ENCODE data around the gene RAB9A.

RAB9A gene

DNA sequence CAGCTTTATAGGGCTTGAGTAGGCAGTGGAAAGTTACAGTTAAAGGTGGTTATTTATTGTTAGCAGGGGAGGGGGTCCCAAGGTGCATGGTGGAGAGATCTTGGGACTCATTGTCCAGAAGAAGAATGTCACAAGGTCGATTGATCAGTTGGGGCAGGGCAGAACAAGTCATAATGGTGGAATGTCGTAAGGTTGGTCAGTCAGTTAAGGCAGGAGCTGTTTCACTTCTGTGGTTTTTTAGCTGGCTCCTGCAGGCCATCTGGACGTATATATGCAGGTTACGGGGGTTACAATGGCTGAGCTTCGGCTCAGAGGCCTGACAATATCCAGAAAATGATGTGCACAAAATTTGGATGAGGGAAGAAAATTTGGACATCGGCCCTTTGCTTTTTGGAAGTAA is 52.8 kb downstream of the RAB9A start:
- H4K8ac ChIP-seq (ENCODE audit: low read depth, low read length), result no peak overlapping the region
- H3K36me3 ChIP-seq (ENCODE audit: control insufficient read depth, insufficient read depth, low read length), result no peaks in the 10 kb centered on the region
- H3K79me2 ChIP-seq (ENCODE audit: control insufficient read depth, insufficient read depth, low read length), result no peaks in the 10 kb centered on the region
- no peak overlapping the region for H3K4me2 ChIP-seq (ENCODE audit: low read length)
- no peak overlapping the region for H2BK5ac ChIP-seq (ENCODE audit: low read length)
- no peaks in the 10 kb centered on the region for H3K27me3 ChIP-seq (ENCODE audit: insufficient read depth, low read length, poor library complexity)
- H3K27ac ChIP-seq (ENCODE audit: low read depth, low read length), result no peak overlapping the region
- H4K5ac ChIP-seq (ENCODE audit: low read length), result no peak overlapping the region
- no peak overlapping the region for H3K4me3 ChIP-seq (ENCODE audit: low read length)
- WGBS (ENCODE audit: extremely low coverage, insufficient coverage, low lambda C conversion rate), result no CpG with 5 or more reads among the region's 6 CpGs
- H3K56ac ChIP-seq (ENCODE audit: low read length), result no peak overlapping the region
- H3K4me1 ChIP-seq (ENCODE audit: control insufficient read depth, low read depth, low read length), result no peaks in the 10 kb centered on the region
- no peaks in the 10 kb centered on the region for H3K79me1 ChIP-seq (ENCODE audit: low read length)
- no peak overlapping the region for H3K23ac ChIP-seq (ENCODE audit: low read length)
- H3K9ac ChIP-seq (ENCODE audit: low read length), result no peak overlapping the region
- no peak overlapping the region for H3K4ac ChIP-seq (ENCODE audit: low read depth, low read length)
- no peak overlapping the region for H2BK120ac ChIP-seq (ENCODE audit: low read depth, low read length)
- no peak overlapping the region for H2AK5ac ChIP-seq (ENCODE audit: low read length)
- H2BK15ac ChIP-seq (replicated peaks; ENCODE audit: low read depth), result no peak overlapping the region
- no peak overlapping the region for H3K18ac ChIP-seq (ENCODE audit: low read length)
- DNase-seq, result no peak

DNA sequence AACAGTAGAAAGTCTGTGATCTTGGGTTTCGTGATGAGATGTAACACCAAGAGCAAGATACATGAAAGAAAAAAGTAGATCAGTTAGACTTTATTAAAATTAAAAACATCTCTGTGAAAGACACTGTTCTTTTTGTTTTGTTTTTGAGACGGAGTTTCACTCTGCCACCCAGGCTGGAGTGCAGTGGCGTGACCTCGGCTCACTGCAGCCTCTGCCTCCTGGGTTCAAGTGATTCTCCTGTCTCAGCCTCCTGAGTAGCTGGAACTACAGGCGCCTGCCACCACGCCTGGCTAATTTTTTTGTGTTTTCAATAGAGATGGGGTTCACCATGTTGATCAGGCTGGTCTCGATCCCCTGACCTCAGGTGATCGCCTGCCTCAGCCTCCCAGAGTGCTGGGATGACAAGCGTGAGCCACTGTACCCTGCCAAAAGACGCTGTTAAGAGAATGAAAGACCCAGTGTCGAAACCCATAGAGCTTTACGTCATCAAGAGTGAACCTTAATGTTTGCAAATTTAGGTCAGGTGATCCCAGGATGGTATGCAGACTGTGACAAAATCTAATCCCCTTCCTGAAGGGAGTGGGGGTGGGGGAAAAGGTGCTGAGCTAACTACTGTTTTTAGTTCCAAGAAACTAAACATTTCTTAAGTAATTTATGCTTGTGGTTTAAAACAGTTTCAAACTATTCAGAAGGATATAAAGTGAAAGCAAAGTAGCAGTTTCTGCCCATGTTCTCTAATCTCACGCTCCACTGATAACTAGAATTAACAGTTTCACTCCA is 53.7 kb downstream of the RAB9A start:
- H2BK5ac ChIP-seq (ENCODE audit: low read length), result no peak overlapping the region
- no peak overlapping the region for H2BK15ac ChIP-seq (replicated peaks; ENCODE audit: low read depth)
- peak; percentile 76 for DNase-seq
- H3K23ac ChIP-seq (ENCODE audit: low read length), result no peak overlapping the region
- H3K27ac ChIP-seq (ENCODE audit: low read depth, low read length), result no peak overlapping the region
- no peaks in the 10 kb centered on the region for H3K79me1 ChIP-seq (ENCODE audit: low read length)
- no peak overlapping the region for H2AK5ac ChIP-seq (ENCODE audit: low read length)
- H3K4me3 ChIP-seq (ENCODE audit: low read length), result no peak overlapping the region
- H3K4ac ChIP-seq (ENCODE audit: low read depth, low read length), result no peak overlapping the region
- H4K8ac ChIP-seq (ENCODE audit: low read depth, low read length), result no peak overlapping the region
- no peaks in the 10 kb centered on the region for H3K36me3 ChIP-seq (ENCODE audit: control insufficient read depth, insufficient read depth, low read length)
- H4K5ac ChIP-seq (ENCODE audit: low read length), result no peak overlapping the region
- no peaks in the 10 kb centered on the region for H3K79me2 ChIP-seq (ENCODE audit: control insufficient read depth, insufficient read depth, low read length)
- no peaks in the 10 kb centered on the region for H3K27me3 ChIP-seq (ENCODE audit: insufficient read depth, low read length, poor library complexity)
- no peak overlapping the region for H3K9ac ChIP-seq (ENCODE audit: low read length)
- no peak overlapping the region for H2BK120ac ChIP-seq (ENCODE audit: low read depth, low read length)
- H3K4me2 ChIP-seq (ENCODE audit: low read length), result no peak overlapping the region
- no peaks in the 10 kb centered on the region for H3K4me1 ChIP-seq (ENCODE audit: control insufficient read depth, low read depth, low read length)
- no peak overlapping the region for H3K18ac ChIP-seq (ENCODE audit: low read length)
- no peak overlapping the region for H3K56ac ChIP-seq (ENCODE audit: low read length)
- WGBS (ENCODE audit: extremely low coverage, insufficient coverage, low lambda C conversion rate), result no CpG with 5 or more reads among the region's 13 CpGs

DNA sequence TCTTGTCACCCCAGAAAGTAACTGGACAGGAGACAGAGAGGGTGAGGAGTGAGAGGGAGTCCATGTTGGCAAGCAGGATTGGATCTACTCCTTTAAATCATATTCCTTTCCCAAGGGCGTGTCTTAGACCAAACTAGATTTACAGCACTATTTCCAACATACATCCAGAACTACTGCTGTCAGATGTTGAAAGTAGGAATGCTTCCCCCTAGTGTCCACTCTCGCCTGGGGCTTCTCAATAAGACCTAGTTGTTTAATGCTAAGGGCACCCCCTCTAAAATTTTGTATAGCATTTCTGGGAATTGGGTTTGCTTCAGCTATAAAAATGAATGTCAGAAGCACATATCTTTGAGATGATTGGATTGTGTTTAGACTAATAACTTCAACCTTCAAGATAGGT is 58.9 kb downstream of the RAB9A start:
- Histone ChIP-seq H2BK120ac (ENCODE audit: low read depth, low read length) (no peak overlapping the region), H3K79me1 (ENCODE audit: low read length) (no peaks in the 10 kb centered on the region), H4K8ac (ENCODE audit: low read depth, low read length) (no peak overlapping the region), H3K79me2 (ENCODE audit: control insufficient read depth, insufficient read depth, low read length) (no peaks in the 10 kb centered on the region), H3K27me3 (ENCODE audit: insufficient read depth, low read length, poor library complexity) (no peaks in the 10 kb centered on the region), H3K36me3 (ENCODE audit: control insufficient read depth, insufficient read depth, low read length) (no peaks in the 10 kb centered on the region), H3K18ac (ENCODE audit: low read length) (no peak overlapping the region), H3K23ac (ENCODE audit: low read length) (no peak overlapping the region), H4K5ac (ENCODE audit: low read length) (no peak overlapping the region), H2AK5ac (ENCODE audit: low read length) (no peak overlapping the region), H3K27ac (ENCODE audit: low read depth, low read length) (no peak overlapping the region), H3K4me3 (ENCODE audit: low read length) (no peak overlapping the region), H3K4me2 (ENCODE audit: low read length) (no peak overlapping the region), H3K9ac (ENCODE audit: low read length) (no peak overlapping the region), H3K56ac (ENCODE audit: low read length) (no peak overlapping the region), H2BK5ac (ENCODE audit: low read length) (no peak overlapping the region), H3K4me1 (ENCODE audit: control insufficient read depth, low read depth, low read length) (no peaks in the 10 kb centered on the region), H2BK15ac (replicated peaks; ENCODE audit: low read depth) (no peak overlapping the region), H3K4ac (ENCODE audit: low read depth, low read length) (no peak overlapping the region)
- DNase-seq, result peak; percentile 51
- no CpG with 5 or more reads among the region's 2 CpGs for WGBS (ENCODE audit: extremely low coverage, insufficient coverage, low lambda C conversion rate)

DNA sequence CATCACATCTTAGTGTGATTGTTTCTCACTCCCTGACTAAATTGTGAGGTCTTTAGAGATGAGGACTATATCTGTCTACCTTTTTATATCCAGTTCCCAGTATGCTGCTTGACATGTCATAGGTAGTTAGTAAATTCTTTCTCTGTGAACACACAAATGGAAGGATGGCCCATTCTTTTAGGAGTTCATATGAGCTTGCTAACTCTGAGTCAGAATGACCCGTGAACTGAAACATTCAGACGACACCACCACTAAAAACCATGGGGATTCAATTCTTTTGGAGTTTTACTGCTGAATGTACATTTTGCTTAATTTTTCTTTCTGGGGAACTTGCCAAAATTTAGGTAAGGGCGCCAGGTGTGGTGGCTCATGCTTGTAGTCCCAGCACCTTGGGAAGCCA is 59.6 kb downstream of the RAB9A start:
- Histone ChIP-seq H2BK15ac (replicated peaks; ENCODE audit: low read depth) (no peak overlapping the region), H3K4me3 (ENCODE audit: low read length) (no peak overlapping the region), H3K79me2 (ENCODE audit: control insufficient read depth, insufficient read depth, low read length) (no peaks in the 10 kb centered on the region), H3K36me3 (ENCODE audit: control insufficient read depth, insufficient read depth, low read length) (no peaks in the 10 kb centered on the region), H3K27me3 (ENCODE audit: insufficient read depth, low read length, poor library complexity) (no peaks in the 10 kb centered on the region), H2BK5ac (ENCODE audit: low read length) (no peak overlapping the region), H2AK5ac (ENCODE audit: low read length) (no peak overlapping the region), H3K4me1 (ENCODE audit: control insufficient read depth, low read depth, low read length) (no peaks in the 10 kb centered on the region), H3K4ac (ENCODE audit: low read depth, low read length) (no peak overlapping the region), H3K4me2 (ENCODE audit: low read length) (no peak overlapping the region), H3K27ac (ENCODE audit: low read depth, low read length) (no peak overlapping the region), H3K9ac (ENCODE audit: low read length) (no peak overlapping the region), H3K18ac (ENCODE audit: low read length) (no peak overlapping the region), H3K23ac (ENCODE audit: low read length) (no peak overlapping the region), H3K79me1 (ENCODE audit: low read length) (no peaks in the 10 kb centered on the region), H2BK120ac (ENCODE audit: low read depth, low read length) (no peak overlapping the region), H3K56ac (ENCODE audit: low read length) (no peak overlapping the region), H4K5ac (ENCODE audit: low read length) (no peak overlapping the region), H4K8ac (ENCODE audit: low read depth, low read length) (no peak overlapping the region)
- no CpG with 5 or more reads among the region's 3 CpGs for WGBS (ENCODE audit: extremely low coverage, insufficient coverage, low lambda C conversion rate)
- DNase-seq, result no peak

DNA sequence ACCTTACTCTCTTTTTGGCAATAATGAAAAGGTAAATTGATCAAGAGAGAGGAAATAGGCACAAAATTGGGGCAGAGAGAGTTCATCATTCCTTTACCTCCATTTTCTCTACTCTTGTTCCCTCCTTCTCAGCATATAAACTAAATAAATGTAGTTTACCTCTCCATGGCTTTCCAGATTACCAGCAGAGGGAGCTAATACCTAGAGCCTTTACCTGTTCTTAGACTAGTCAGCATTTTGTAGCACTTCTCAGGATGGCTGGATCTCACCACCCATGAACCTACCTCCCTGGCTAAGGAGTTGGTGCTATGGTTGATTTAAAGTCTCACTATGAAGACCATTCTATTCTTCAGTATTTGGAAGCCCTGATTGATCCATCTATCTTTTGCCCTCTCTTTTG is 61.3 kb downstream of the RAB9A start:
- no peak overlapping the region for H2AK5ac ChIP-seq (ENCODE audit: low read length)
- H2BK15ac ChIP-seq (replicated peaks; ENCODE audit: low read depth), result no peak overlapping the region
- H3K27ac ChIP-seq (ENCODE audit: low read depth, low read length), result no peak overlapping the region
- no peak overlapping the region for H3K4me3 ChIP-seq (ENCODE audit: low read length)
- H2BK5ac ChIP-seq (ENCODE audit: low read length), result no peak overlapping the region
- no peak overlapping the region for H3K4ac ChIP-seq (ENCODE audit: low read depth, low read length)
- H3K56ac ChIP-seq (ENCODE audit: low read length), result no peak overlapping the region
- no peaks in the 10 kb centered on the region for H3K27me3 ChIP-seq (ENCODE audit: insufficient read depth, low read length, poor library complexity)
- no peaks in the 10 kb centered on the region for H3K79me2 ChIP-seq (ENCODE audit: control insufficient read depth, insufficient read depth, low read length)
- no peaks in the 10 kb centered on the region for H3K79me1 ChIP-seq (ENCODE audit: low read length)
- no peaks in the 10 kb centered on the region for H3K36me3 ChIP-seq (ENCODE audit: control insufficient read depth, insufficient read depth, low read length)
- no peaks in the 10 kb centered on the region for H3K4me1 ChIP-seq (ENCODE audit: control insufficient read depth, low read depth, low read length)
- no peak overlapping the region for H4K5ac ChIP-seq (ENCODE audit: low read length)
- peak; percentile 55 for DNase-seq
- H3K18ac ChIP-seq (ENCODE audit: low read length), result no peak overlapping the region
- H3K9ac ChIP-seq (ENCODE audit: low read length), result no peak overlapping the region
- no peak overlapping the region for H3K23ac ChIP-seq (ENCODE audit: low read length)
- H4K8ac ChIP-seq (ENCODE audit: low read depth, low read length), result no peak overlapping the region
- no peak overlapping the region for H3K4me2 ChIP-seq (ENCODE audit: low read length)
- H2BK120ac ChIP-seq (ENCODE audit: low read depth, low read length), result no peak overlapping the region

DNA sequence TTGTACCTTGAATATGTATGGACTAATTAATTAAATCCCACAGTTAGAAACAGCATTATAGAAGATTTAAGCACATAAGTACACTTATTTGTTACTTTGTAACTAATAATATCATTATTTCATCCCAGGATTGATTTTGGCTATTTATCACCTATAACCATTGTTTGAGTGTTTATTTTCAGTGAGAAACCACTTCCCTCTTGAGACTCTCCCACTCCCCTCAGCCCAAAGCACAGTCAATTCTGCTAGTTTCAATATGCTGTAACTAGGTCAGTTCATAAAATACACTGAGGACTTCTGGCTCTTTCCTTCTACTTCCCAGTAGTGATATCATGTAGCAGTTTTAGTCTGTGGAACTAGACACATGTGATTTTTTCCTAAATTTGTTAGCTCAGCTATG is 61.9 kb downstream of the RAB9A start:
- no peak overlapping the region for H3K4me2 ChIP-seq (ENCODE audit: low read length)
- H3K27me3 ChIP-seq (ENCODE audit: insufficient read depth, low read length, poor library complexity), result no peaks in the 10 kb centered on the region
- no peak overlapping the region for H3K9ac ChIP-seq (ENCODE audit: low read length)
- no peak overlapping the region for H3K18ac ChIP-seq (ENCODE audit: low read length)
- H3K36me3 ChIP-seq (ENCODE audit: control insufficient read depth, insufficient read depth, low read length), result no peaks in the 10 kb centered on the region
- no peak overlapping the region for H3K4ac ChIP-seq (ENCODE audit: low read depth, low read length)
- H2BK15ac ChIP-seq (replicated peaks; ENCODE audit: low read depth), result no peak overlapping the region
- no peaks in the 10 kb centered on the region for H3K4me1 ChIP-seq (ENCODE audit: control insufficient read depth, low read depth, low read length)
- no peak for DNase-seq
- no peak overlapping the region for H4K8ac ChIP-seq (ENCODE audit: low read depth, low read length)
- H3K56ac ChIP-seq (ENCODE audit: low read length), result no peak overlapping the region
- no peak overlapping the region for H3K4me3 ChIP-seq (ENCODE audit: low read length)
- H3K79me2 ChIP-seq (ENCODE audit: control insufficient read depth, insufficient read depth, low read length), result no peaks in the 10 kb centered on the region
- no peaks in the 10 kb centered on the region for H3K79me1 ChIP-seq (ENCODE audit: low read length)
- no peak overlapping the region for H3K27ac ChIP-seq (ENCODE audit: low read depth, low read length)
- no peak overlapping the region for H3K23ac ChIP-seq (ENCODE audit: low read length)
- no peak overlapping the region for H2BK5ac ChIP-seq (ENCODE audit: low read length)
- H4K5ac ChIP-seq (ENCODE audit: low read length), result no peak overlapping the region
- H2AK5ac ChIP-seq (ENCODE audit: low read length), result no peak overlapping the region
- H2BK120ac ChIP-seq (ENCODE audit: low read depth, low read length), result no peak overlapping the region

Data from mesendoderm (in vitro differentiated cells).